M059J (cell line): Measurements from ENCODE around the gene RIPPLY1. TPM values are rescaled to one million over a fixed set of nuclear protein-coding genes. Genes with fewer than 3 reads are reported as not detected.
A peak's percentile ranks its signal among the peaks of the same experiment; 100 is the strongest.
"Not testable (repeated sequence)": the region's sequence is repeated elsewhere in the genome, so short reads cannot be mapped to it uniquely, and the experiment has no call there.

Experiments
- DNase-seq: peaks from one replicate; pipeline ENCODE4 v3.0.0-alpha.2; 2012; ENCODE audit warnings: low read depth
- total RNA-seq: library from RNA; depleted of rRNA; stranded (reverse); fragments of >200 nt; shearing (Covaris generic); gene quantifications from 2 replicates; pipeline ENCODE4 v1.2.3, GENCODE V29; 2014

Gene RIPPLY1
- total RNA-seq, 1 experiment from 2014 or later, result not detected

GRCh38 chrX:106912864-106913263, 9.7 kb upstream of the RIPPLY1 start:
- DNase-seq, result no peak

- DNase-seq, result no peak
These were observed 3.2 kb upstream of the RIPPLY1 start for GRCh38 chrX:106906361-106906760.

- DNase-seq, result no peak
These were observed 2.0 kb upstream of the RIPPLY1 start for GRCh38 chrX:106905064-106905708.

DNA sequence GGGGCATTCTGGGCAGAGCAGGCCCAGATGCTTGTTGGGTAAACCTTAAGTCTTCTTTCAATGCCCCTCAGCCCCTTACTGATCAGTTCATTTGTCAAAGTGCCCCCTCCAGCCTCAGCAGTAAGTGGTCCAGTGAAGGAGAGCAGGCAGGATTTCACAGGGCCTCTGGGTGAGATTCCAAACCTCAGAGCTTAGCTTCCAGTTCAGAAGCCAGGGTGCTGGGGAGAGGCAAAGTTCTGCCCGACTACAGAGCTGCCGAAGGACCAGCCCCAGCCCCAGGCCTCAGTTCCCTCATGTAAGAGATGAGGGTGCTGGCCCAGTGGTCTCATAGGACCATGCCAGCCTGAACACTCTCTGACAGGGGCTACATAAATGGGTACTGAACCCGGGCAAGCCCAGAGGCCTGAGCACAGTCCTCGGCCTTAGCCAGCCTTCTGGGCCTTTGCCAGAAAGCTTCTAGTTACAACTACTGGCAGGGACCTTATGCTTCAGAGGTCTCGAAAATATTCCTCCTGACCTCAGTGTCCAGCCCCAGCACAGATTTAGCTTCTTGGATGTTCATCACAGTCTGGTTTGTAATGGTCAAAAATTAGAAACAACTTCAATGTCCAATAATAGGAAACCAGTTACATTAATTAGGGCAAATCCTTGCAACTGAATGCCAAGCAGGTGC, 851 bp upstream of the RIPPLY1 start:
- DNase-seq, result no peak

- DNase-seq, result no peak
These were observed 457 bp downstream of the RIPPLY1 start for GRCh38 chrX:106902684-106903083.

GRCh38 chrX:106901781-106902219, 1.3 kb downstream of the RIPPLY1 start:
- no peak for DNase-seq

DNA sequence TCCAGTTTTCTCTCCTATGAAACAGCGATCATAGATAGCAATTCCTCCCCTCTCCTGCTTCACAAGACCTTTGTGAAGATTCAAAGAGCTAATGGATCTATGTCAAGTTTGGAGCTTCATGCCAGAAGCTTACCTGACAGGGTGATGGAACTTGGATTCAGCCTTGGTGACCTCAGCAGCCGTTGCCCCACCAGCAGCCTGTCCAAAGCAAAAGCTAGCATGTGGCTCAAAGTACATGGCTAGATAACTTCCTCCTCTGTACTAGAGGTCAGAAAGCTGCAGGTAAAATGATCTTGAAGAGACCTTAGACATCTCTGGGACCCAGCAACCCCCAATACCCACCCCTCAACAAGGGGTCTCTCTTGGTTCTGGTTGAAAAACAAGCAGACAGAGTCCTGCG, 1.8 kb downstream of the RIPPLY1 start:
- DNase-seq, result no peak

- peak; percentile 52 for DNase-seq
These were observed 3.3 kb downstream of the RIPPLY1 start for GRCh38 chrX:106899841-106900240.

- DNase-seq, result peak; percentile 43
These were observed 3.9 kb downstream of the RIPPLY1 start for GRCh38 chrX:106899276-106899675.

GRCh38 chrX:106898462-106898861, 4.7 kb downstream of the RIPPLY1 start:
- DNase-seq, result peak; percentile 71

DNA sequence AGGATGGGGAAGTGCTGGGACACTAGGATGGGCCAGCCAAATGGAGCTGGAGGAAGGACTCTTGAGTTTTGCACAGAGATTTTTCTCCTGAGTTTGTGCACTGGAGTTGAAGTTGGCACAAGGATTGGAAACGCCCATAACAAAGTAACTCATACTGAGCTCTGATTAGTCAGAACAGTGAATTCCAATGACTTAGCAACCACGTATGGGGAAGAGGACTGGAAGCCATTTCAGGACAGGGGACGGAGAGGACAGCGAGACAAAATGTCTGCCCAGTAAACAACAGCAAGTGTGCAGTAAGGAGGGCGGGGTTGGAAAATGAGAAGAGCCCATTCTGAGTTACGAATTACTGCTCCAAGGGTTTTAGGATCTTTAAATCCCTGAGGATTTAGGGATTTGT, 5.9 kb downstream of the RIPPLY1 start:
- peak; percentile 65 for DNase-seq

DNA sequence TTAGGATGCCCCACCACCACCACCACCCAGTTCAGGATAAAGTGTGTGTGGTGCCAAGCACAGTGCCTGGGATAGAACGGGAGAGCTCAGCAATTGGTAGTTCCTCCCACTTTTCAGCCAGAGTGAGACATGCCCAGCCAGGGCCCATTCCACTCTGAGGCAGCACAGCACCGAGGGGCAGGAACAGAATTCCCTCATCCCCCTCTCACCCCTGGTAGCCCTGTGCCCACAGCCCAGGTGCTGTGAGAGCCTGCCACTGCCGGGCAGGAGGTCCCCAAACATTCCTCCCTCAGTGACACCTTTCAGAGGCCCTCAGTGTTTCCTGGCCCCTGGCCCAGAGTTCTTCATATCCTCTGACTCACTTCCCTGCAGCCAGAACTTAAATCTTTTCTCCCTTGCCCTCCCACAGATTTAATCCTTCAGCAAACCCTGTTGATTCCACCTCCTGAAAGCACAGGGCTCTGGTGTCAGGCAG, 8.1 kb downstream of the RIPPLY1 start:
- peak; percentile 95 for DNase-seq

- DNase-seq, result peak; percentile 77
These were observed 8.7 kb downstream of the RIPPLY1 start for GRCh38 chrX:106894392-106894909.

- DNase-seq, result peak; percentile 14
These were observed 11.2 kb downstream of the RIPPLY1 start for GRCh38 chrX:106891762-106892460.

DNA sequence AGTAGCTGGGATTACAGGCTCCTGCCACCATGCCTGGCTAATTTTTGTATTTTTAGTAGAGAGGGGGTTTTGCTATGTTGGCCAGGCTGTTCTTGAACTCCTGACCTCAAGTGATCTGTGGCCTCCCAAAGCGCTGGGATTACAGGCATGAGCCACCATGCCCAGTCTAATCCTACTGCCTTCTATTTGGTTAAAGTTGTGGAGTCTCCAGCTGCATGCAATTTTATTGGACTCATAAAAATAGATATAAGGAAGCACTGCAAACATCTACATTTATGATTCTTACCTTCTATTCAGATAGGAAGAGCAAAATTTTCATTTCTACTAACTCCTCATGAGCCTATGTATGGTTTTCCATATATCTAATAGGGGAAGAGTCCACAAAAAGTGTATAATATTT, 13.7 kb downstream of the RIPPLY1 start:
- no peak for DNase-seq

GRCh38 chrX:106875151-106875550, 28.0 kb downstream of the RIPPLY1 start:
- DNase-seq, result no peak

DNA sequence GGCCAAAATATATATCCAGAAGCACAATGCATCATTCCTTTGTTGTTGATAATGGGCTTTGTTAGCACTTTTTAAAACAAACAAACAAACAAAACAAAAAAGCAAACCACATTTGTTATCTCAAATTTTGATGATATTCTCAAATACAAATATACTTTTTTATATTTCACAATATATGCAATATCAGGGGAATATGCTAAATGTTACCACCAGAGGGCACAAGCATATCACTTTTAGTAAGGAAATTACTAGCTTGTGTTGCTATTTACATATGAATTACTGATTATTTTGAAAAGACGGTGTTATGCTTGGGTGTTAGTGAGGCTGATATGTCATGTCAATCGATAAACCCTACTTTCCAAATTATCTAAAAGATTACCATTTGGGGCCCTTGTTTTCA, 29.1 kb downstream of the RIPPLY1 start:
- peak; percentile 21 for DNase-seq

- not testable (repeated sequence) for DNase-seq
These were observed 30.3 kb downstream of the RIPPLY1 start for GRCh38 chrX:106872796-106873195.

- DNase-seq, result no peak
These were observed 39.4 kb downstream of the RIPPLY1 start for GRCh38 chrX:106863697-106864096.

DNA sequence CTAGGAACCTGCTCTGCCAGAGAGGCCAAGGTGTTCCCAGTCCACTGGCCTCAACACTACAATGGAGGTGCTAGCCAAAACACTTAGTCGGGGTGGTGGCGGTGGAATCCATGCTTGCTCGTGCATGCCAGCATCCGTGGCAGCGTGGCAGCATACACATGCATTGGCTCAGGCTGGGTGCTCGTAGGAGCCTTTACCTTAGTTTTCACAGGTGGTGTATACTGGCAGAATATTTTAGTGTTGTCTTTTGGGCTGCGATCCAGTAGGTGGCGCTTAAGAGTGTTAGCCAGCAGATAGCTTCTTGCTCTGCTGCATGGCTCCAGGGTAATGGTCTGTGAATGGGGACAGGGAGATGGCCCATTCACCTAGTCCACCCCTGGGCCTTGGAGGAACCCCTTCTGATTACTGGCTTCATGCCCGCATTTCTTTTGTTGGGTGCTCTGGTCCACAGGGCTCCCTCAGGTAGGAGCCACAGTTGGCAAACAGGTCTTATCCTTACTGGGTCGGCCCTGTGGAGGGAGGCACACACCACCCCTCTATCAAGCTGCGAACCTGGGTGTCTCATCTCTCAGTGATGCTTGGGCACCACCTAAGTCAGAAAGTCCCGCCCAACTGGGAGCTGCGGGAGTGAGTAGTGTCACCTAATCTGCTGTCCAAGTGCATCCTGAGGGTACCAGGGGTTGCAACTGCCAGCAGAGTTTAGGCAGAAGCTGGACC, 40.0 kb downstream of the RIPPLY1 start:
- DNase-seq, result peak; percentile 3
